Mesendoderm (in vitro differentiated cells): ENCODE measurements around the gene BCAR3.

Source experiments
- DNase-seq: peaks from one replicate; pipeline ENCODE4 v3.0.0; 2013
- H2AK5ac ChIP-seq: 2 replicates; pipeline ENCODE4 v1.6.1; 2013; ENCODE audit warnings: low read length, inconsistent platforms
- H2BK120ac ChIP-seq: 2 replicates; pipeline ENCODE4 v1.6.1; 2013; ENCODE audit warnings: low read depth, mild to moderate bottlenecking, low read length, moderate library complexity, mixed read lengths
- H2BK15ac ChIP-seq: replicated peaks from 2 replicates; pipeline ENCODE4 v1.6.1; 2013; ENCODE audit warnings: low read depth, mild to moderate bottlenecking, moderate library complexity
- H2BK5ac ChIP-seq: 2 replicates; pipeline ENCODE4 v1.6.1; 2013; ENCODE audit warnings: low read length, inconsistent platforms
- H3K18ac ChIP-seq: 2 replicates; pipeline ENCODE4 v1.6.1; 2013; ENCODE audit warnings: mild to moderate bottlenecking, low read length, mixed read lengths
- H3K23ac ChIP-seq: one replicate; pipeline ENCODE4 v1.6.1; 2013; ENCODE audit warnings: low read length
- H3K27ac ChIP-seq: 2 replicates; pipeline ENCODE4 v1.5.1; 2013; ENCODE audit warnings: low read depth, mild to moderate bottlenecking, inconsistent platforms, low read length, moderate library complexity
- H3K27me3 ChIP-seq: 2 replicates; pipeline ENCODE4 v1.6.1; 2013; ENCODE audit warnings: low read length, control low read depth, mild to moderate bottlenecking, inconsistent platforms; ENCODE audit not compliant: insufficient read depth, poor library complexity
- H3K36me3 ChIP-seq: 2 replicates; pipeline ENCODE4 v1.6.1; 2013; ENCODE audit warnings: low read length, inconsistent platforms; ENCODE audit not compliant: control insufficient read depth, insufficient read depth
- H3K4ac ChIP-seq: one replicate; pipeline ENCODE4 v1.6.1; 2013; ENCODE audit warnings: low read depth, mild to moderate bottlenecking, low read length, moderate library complexity
- H3K4me1 ChIP-seq: 2 replicates; pipeline ENCODE4 v1.6.1; 2013; ENCODE audit warnings: low read depth, low read length, inconsistent platforms; ENCODE audit not compliant: control insufficient read depth
- H3K4me2 ChIP-seq: 2 replicates; pipeline ENCODE4 v1.6.1; 2013; ENCODE audit warnings: low read length
- H3K4me3 ChIP-seq: 2 replicates; pipeline ENCODE4 v1.5.1; 2013; ENCODE audit warnings: mild to moderate bottlenecking, low read length
- H3K56ac ChIP-seq: one replicate; pipeline ENCODE4 v1.6.1; 2013; ENCODE audit warnings: low read length
- H3K79me1 ChIP-seq: 2 replicates; pipeline ENCODE4 v1.6.1; 2013; ENCODE audit warnings: low read length, inconsistent platforms
- H3K79me2 ChIP-seq: 2 replicates; pipeline ENCODE4 v1.6.1; 2013; ENCODE audit warnings: mild to moderate bottlenecking, low read length; ENCODE audit not compliant: control insufficient read depth, insufficient read depth
- H3K9ac ChIP-seq: 2 replicates; pipeline ENCODE4 v1.6.1; 2013; ENCODE audit warnings: low read length, inconsistent platforms
- H4K5ac ChIP-seq: one replicate; pipeline ENCODE4 v1.6.1; 2013; ENCODE audit warnings: low read length
- H4K8ac ChIP-seq: one replicate; pipeline ENCODE4 v1.6.1; 2013; ENCODE audit warnings: low read depth, mild to moderate bottlenecking, control low read depth, low read length, moderate library complexity
- WGBS: extraction: QIAGEN DNeasy Blood & Tissue Kit; methylation state at CpG from one replicate; pipeline ENCODE4 v1.1.7; 2013; ENCODE audit warnings: low lambda C conversion rate, missing lambda C conversion rate; ENCODE audit not compliant: insufficient coverage; ENCODE audit errors: extremely low coverage; 5-methylcytosine and 5-hydroxymethylcytosine counted together

The BCAR3 gene

DNA sequence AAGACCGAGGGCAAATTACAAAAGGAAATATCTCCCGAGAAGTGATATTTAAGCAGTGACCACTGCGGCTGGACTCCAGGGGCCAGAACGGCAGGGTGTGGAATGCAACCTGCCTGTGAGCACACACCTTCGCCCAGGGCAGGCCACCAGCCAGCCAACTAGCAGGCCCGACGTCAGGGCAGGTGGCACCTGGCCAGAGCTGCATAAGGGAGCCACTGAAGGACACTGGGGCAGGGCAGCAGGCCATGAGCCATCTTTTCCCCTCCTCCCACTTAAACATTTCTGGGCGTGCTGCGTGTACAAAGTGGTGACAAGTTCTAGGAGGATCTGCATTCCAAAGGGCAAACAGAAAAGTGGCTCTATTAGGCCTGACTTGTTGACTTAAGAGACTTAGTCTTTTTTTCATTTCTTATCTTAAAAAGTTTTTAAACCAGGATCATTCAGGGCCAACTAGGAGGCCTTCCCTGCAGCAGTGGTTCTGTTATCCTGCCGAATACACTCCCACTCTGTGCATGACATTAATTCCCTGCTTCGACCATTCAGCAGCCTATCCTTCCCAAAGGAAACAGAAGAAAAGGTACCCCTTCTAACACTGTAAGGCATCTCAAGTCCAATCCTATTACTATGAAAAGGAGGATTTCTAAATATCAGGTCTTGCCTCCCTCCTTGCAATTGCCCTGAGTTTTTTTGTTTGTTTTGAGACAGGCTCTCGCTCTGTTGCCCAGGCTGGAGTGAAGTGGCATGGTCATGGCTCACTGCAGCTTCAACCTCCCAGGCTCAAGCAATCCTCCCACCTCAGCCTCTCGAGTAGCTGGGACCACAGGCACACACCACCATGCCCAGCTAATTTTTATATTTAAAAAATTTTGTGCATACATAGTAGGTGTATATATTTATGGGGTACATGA lies 96.3 kb downstream of the BCAR3 start:
- Histone ChIP-seq H3K4me2 (no peak overlapping the region), H3K27me3 (no peaks in the 10 kb centered on the region), H3K4me3 (no peak overlapping the region), H4K5ac (no peak overlapping the region), H3K79me1 (peaks cover 12% of the 10 kb centered on the region), H3K23ac (no peak overlapping the region), H2AK5ac (no peak overlapping the region), H3K27ac (no peak overlapping the region), H3K4me1 (no peaks in the 10 kb centered on the region), H3K79me2 (no peaks in the 10 kb centered on the region), H2BK5ac (no peak overlapping the region), H3K9ac (no peak overlapping the region), H2BK120ac (no peak overlapping the region), H3K4ac (no peak overlapping the region), H3K56ac (no peak overlapping the region), H2BK15ac (no peak overlapping the region), H3K18ac (no peak overlapping the region), H4K8ac (no peak overlapping the region), H3K36me3 (peaks cover 52% of the 10 kb centered on the region)
- no peak for DNase-seq
- WGBS = no CpG with 5 or more reads among the region's 13 CpGs

DNA sequence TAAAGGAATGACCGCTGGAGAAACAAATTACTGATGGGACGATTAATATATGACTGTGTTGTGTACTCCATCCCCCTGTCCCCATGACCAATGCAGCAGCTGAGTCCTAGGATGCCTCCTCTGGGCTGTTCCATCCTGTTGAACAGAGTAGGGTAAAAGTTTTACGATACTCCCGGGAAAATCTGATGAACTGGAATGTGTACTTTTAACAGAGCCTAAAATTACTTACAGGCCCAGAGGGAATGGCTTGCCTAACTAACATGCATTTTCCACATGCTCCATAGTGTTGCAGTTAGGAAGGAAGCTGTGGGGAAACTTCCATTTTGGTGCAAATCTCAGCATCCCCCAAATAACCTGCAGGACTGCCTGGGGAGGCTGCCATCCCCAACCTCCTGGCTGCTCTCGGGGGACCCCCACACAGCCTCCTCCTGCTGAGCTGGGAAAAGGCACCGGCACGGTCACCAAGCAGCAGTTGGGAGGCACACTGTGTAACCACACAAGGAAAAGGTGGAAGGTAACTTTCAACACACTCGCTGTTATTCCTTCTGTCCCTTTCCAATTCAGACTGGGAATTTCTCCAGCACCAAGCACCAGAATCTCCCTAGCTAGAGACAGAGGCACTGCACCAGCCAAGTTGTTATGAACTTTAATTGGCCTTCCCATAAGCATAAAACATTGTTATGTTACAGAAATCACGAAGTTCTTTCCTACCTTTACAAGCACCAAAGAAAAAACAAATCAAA lies 97.2 kb downstream of the BCAR3 start:
- no peak overlapping the region for H3K4me2 ChIP-seq
- H3K4me3 ChIP-seq = no peak overlapping the region
- H3K27ac ChIP-seq = no peak overlapping the region
- no peak overlapping the region for H3K56ac ChIP-seq
- H4K8ac ChIP-seq = no peak overlapping the region
- H2AK5ac ChIP-seq = no peak overlapping the region
- H3K18ac ChIP-seq = no peak overlapping the region
- no peaks in the 10 kb centered on the region for H3K4me1 ChIP-seq
- no peak for DNase-seq
- H3K36me3 ChIP-seq = peaks cover 55% of the 10 kb centered on the region
- peaks cover 14% of the 10 kb centered on the region for H3K79me1 ChIP-seq
- no peak overlapping the region for H3K23ac ChIP-seq
- H3K4ac ChIP-seq = no peak overlapping the region
- H4K5ac ChIP-seq = no peak overlapping the region
- H3K79me2 ChIP-seq = no peaks in the 10 kb centered on the region
- no peak overlapping the region for H2BK5ac ChIP-seq
- H3K27me3 ChIP-seq = no peaks in the 10 kb centered on the region
- no CpG with 5 or more reads among the region's 9 CpGs for WGBS
- H3K9ac ChIP-seq = no peak overlapping the region
- no peak overlapping the region for H2BK15ac ChIP-seq
- no peak overlapping the region for H2BK120ac ChIP-seq

DNA sequence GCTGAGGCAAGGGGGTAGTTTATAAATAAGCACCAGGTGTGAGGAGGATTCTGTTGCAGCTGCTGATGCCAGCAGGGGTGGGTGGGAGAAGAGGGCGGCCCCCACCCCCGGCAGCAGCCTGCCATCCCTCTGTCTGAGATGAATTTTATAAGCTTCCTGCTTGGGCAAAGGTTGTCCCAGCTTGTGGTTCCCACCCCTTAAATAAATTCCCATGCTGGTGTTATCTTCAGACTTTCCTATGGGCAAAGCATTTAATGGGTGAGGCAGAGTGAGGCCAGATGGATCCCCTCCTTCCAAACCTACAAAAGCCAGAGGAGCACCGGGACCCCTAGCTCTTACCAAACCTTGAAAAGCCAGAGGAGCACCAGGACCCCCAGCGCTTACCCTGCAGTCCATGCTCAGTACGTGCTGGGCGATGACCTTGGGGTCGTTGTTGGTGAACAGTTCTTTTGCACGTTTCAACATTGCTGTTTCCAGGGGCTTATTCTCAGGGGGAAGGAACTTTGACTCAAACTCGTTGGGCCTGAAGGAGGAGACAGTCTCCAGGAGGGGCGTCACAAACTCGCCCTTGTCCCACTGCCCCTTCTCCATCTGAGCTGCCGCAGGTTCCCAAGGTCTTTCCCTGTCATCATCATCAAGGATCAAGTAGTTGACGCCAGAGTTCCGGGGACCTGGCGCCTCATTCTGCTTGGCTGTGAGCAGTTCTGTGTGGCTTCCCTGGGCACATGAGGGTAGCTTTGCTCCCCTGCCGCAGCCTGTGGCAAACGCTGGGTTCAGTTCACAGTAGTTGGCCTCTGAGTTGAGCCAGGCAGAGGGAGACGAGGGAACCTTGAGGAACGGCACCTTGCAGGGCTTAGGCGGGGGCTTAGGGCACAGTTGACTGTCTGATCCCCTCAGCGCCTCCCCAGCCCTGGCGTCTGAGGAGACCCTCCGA lies 99.5 kb downstream of the BCAR3 start:
- Histone ChIP-seq H3K27me3 (no peaks in the 10 kb centered on the region), H3K79me1 (peaks cover 11% of the 10 kb centered on the region), H3K18ac (no peak overlapping the region), H3K9ac (no peak overlapping the region), H3K4ac (no peak overlapping the region), H4K5ac (no peak overlapping the region), H3K27ac (no peak overlapping the region), H2BK15ac (no peak overlapping the region), H3K4me2 (no peak overlapping the region), H3K4me1 (no peaks in the 10 kb centered on the region), H2BK5ac (no peak overlapping the region), H3K4me3 (no peak overlapping the region), H3K23ac (no peak overlapping the region), H2AK5ac (no peak overlapping the region), H3K56ac (no peak overlapping the region), H2BK120ac (no peak overlapping the region), H3K36me3 (peaks cover 42% of the 10 kb centered on the region), H3K79me2 (no peaks in the 10 kb centered on the region), H4K8ac (no peak overlapping the region)
- WGBS = no CpG with 5 or more reads among the region's 23 CpGs
- DNase-seq = no peak

DNA sequence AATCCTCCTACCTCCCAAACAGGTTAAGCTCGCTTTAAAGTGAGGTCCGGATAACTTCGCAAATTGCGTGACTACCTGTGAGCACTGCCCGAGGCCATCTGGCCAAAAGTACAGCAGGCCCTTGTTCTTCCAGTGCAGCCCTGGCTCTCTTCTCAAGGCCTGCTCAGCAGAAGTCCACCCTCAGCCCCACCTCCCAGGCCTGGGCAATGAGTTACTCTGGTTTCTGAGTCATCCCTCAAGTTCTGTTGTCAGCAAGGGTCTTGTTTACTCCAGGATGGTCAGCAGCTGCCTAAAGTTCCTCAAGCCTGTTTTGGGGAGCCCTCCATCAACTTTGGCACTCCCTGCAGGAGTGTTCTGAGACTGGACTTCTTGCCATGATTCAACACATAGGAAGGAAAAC lies 101.7 kb downstream of the BCAR3 start:
- H3K79me1 ChIP-seq = peaks cover 8% of the 10 kb centered on the region
- H3K79me2 ChIP-seq = no peaks in the 10 kb centered on the region
- H4K5ac ChIP-seq = no peak overlapping the region
- H4K8ac ChIP-seq = no peak overlapping the region
- no peak overlapping the region for H3K23ac ChIP-seq
- no peak overlapping the region for H3K4me3 ChIP-seq
- WGBS = no CpG with 5 or more reads among the region's 5 CpGs
- H3K9ac ChIP-seq = no peak overlapping the region
- H2BK5ac ChIP-seq = no peak overlapping the region
- DNase-seq = peak; percentile 45
- H3K56ac ChIP-seq = no peak overlapping the region
- no peak overlapping the region for H2BK15ac ChIP-seq
- H3K4me2 ChIP-seq = no peak overlapping the region
- no peak overlapping the region for H3K4ac ChIP-seq
- H2BK120ac ChIP-seq = no peak overlapping the region
- no peak overlapping the region for H3K18ac ChIP-seq
- H3K36me3 ChIP-seq = peaks cover 47% of the 10 kb centered on the region
- no peak overlapping the region for H2AK5ac ChIP-seq
- H3K27ac ChIP-seq = no peak overlapping the region
- no peaks in the 10 kb centered on the region for H3K4me1 ChIP-seq
- no peaks in the 10 kb centered on the region for H3K27me3 ChIP-seq

DNA sequence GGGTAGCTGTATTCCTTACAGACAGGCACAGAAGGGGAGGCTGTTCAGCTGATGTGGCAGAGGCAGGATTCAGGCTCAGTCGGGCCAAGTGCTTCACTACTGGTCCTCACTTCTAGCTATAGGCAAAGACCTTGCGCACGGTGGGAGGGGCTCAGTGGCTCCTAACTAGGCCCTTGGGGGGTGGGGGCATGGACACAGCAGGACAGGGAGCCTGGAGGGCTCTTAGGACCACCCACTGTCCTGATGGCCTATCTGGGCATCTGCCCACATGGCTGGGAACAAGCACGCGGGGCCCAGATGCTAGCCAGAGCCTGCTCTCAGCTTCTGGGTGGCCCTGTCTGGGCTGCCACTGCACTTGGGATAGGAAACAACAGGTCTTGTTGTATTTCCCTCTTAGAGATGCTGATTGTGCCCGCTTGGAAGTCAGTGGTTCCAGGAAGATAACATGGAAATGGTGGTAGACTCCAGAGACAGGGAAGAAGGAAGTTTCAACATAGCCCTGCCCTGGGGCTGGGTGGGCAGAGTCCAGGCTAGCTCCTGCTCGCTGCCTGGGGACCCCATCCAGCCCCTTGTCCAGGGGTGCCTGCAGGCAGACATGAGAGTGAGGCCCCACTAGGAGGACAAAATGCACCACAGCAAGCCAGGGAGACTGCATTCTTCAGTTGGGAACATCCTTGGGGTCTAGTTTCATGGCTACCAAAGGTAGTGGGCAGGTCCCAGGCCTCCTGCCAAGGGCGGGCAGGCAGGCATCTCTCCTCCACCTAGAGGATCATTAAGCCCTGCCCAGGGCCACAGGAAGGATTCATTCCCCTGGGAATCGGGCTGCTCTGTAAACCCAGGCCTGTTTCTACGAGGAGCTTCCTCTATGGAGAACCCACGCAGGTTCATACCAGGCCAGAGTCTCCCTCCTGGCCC lies 102.5 kb downstream of the BCAR3 start:
- no peak overlapping the region for H3K4me2 ChIP-seq
- H2BK5ac ChIP-seq = no peak overlapping the region
- peaks cover 7% of the 10 kb centered on the region for H3K79me1 ChIP-seq
- H2AK5ac ChIP-seq = no peak overlapping the region
- no CpG with 5 or more reads among the region's 11 CpGs for WGBS
- H2BK15ac ChIP-seq = no peak overlapping the region
- no peaks in the 10 kb centered on the region for H3K4me1 ChIP-seq
- H3K23ac ChIP-seq = no peak overlapping the region
- H3K18ac ChIP-seq = no peak overlapping the region
- no peaks in the 10 kb centered on the region for H3K79me2 ChIP-seq
- H3K9ac ChIP-seq = no peak overlapping the region
- H3K56ac ChIP-seq = no peak overlapping the region
- H3K27ac ChIP-seq = no peak overlapping the region
- H3K27me3 ChIP-seq = no peaks in the 10 kb centered on the region
- H4K5ac ChIP-seq = no peak overlapping the region
- H4K8ac ChIP-seq = no peak overlapping the region
- peaks cover 41% of the 10 kb centered on the region for H3K36me3 ChIP-seq
- H3K4me3 ChIP-seq = no peak overlapping the region
- H2BK120ac ChIP-seq = no peak overlapping the region
- no peak overlapping the region for H3K4ac ChIP-seq
- no peak for DNase-seq
